ENCODE measurements around the gene SETD1B.
"Not testable (repeated sequence)": the region's sequence is repeated elsewhere in the genome, so short reads cannot be mapped to it uniquely, and the experiment has no call there.

The SETD1B gene

DNA sequence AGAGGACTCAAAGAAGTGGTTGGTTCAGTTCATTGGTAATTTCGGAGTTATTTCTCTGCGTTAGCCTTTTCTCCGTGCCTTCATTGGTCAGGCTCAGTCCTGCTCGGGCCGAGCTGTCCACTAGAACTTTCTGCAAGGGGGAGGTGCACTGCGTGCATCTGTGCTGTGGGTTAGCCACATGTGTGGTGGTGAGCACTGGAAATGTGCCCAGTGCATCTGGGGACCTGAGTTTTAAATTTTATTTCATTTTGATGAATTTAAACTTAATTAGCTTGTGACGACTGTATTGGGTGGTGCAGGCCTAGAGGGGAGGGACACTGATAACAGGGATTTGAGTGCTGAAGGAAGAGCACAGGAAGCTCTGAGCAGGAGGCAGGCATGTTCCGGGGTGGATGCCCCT, 24.5 kb downstream of the SETD1B start:
- DNase-seq: no peak

DNA sequence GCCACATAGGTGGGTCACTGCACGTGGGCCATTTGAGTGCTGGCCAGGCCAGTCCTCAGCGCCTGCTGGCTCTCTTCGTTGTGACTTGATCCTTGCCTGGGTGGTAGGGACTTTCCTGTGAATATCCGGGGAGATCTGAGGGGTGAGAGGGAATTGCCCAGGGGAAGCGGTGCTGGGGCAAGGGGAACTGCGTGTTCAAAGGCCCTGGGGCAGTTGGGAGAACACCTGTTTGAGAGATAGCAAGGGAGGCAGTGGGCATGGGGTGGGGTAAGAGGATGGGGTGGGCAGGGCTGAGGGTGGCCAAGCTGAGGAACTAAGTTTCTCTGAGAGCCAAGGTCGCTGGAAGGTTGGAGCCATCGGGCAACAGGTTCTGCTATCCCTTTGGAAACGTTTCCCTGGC, 25.0 kb downstream of the SETD1B start:
- no peak for DNase-seq

DNA sequence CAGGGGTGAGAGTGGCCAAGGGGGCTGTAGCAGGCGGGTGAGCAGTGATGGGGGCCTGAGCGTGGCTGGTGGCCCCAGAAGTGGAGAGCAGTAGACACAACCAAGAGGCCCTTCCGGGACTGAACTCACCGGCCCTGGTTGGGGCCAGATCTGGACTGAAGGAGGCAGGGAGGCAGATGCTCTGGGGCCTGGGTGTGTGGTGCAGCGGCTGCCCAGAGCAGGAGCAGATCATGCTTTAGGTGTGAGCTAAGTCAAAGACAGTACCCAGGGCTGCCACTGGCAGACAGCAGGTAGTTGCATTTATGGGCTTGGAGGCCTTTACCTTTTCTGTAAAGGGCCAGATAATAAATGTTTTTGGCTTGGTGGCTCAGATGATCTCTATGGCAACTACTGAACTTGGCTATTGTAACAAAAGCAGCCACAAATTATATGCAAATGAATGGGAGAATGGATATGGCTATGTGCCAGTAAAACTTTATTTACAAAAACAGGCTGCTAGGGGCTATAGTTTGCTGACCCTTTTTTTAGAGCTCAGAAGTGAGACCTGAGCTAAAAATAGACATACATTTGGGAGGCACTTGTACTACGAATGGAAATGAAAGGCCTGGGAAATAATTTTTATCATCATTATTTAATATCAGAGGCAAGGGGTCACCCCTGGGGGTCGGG, 25.6 kb downstream of the SETD1B start:
- no peak for DNase-seq

DNA sequence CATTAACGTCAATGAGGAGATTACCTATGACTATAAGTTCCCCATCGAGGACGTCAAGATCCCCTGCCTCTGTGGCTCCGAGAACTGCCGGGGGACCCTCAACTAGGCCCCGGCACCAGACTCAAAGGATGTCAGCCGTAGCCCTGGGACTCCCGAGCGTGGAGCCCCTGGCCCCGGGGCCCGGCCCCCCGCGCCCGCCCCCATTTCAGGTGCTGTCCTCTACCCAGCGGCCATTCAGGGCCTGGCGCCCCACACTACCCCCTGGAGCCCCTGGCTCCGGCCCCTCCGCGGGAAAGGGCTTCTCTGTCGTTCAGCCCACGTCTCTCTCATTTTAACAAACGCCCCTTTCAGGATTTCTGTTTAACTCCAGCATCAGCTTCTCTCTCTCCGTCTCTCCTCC, 26.3 kb downstream of the SETD1B start:
- no peak for DNase-seq

DNA sequence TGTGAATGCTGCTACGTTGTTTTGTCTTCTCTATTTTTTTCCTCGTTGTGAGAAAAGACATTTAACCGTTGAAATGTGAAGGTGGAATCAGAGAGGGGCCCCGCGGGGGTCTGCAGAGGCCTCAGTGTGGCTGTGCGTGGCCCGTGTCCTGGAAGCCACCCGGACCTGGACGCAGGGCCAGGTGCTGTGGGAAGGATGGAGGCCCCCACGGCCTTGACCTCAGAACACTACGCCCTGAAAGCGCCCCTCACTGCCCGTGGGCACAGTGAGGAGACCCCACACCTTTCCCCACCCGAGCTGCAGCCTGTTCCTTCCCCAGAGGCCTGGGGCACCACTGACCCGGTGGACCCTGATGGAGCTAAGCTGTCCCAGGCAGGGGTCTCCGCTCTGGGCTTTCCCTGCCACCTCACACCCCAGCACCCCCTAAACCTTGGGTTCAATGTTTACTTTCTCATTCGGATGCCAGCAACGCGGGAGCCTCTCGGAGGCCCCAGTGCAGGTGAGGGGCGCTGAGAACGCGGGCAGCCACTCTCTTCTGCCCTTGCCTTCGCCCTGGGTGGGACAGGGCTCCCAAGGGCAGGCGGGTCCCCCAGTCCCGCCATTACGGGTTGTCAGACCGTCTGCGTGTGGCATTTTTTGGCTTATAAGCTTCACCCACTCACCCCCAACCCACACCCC, 26.9 kb downstream of the SETD1B start:
- DNase-seq: no peak

DNA sequence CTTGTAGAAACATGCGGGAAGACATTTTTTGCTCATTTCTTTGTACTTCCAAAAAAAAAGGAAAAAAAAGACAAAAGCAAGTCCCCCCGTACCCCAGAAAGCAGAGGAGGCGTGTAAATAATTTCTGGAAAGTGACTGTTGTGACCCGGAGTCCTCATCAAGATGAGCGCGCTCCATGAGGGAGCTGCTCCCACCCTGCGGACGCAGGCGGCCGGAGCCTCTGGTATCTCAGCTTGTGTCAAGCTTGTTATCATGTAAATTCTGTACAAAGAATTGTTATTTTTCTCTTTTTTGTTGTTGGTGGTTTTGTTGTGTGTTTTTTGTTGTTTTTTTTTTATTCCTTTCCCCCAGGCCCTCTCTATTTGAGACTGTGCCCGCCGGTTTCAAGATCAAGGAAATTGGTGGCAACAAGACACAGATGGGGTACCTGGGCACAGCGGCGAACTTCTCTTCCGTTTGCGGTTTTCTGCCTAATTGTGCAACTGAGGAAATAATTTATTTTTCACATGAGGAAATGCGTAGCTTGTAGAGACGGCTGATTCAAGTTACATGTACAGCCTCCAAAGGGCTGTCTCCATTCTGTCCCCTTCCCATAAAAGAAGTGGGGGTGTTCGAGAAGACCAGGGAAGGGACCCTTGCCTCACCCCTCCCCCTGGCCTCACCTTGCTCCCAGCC, 27.9 kb downstream of the SETD1B start:
- DNase-seq: no peak

DNA sequence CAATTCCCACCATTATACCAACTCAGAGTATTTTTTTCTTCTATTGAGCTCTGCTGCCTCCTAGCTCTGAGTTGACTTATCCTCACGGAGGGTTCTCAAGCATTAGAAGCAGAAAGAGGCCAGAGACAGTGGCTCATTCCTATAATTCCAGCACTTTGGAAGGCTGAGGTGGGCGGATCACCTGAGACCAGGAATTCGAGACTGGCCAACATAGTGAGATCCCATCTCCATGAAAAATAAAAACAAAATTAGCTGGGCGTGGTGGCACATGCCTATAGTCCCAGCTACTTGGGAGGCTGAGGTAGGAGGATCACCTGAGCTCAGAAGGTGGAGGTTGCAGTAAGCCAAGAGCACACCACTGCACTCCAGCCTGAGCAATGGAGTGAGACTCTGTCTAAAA, 33.9 kb downstream of the SETD1B start:
- DNase-seq: no peak

DNA sequence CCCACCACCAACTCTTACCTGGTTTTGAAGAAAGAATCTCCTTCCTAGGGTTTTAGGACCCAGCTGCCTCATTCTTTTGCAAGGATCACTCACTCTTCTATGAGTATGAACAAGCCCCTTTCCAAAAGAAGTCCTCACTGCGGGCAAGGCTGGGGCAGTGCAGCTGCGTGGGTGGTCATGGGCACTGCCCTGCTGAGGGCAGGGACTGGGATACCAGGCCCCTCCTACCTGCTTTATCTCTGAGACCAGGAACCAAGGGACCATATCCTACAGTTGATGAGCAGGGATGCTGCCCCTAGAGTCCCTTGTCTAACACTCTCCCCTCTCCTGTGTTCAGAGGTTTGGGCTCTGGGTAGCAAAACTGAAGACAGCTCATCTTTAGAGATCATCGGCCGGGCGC, 34.3 kb downstream of the SETD1B start:
- no peak for DNase-seq

DNA sequence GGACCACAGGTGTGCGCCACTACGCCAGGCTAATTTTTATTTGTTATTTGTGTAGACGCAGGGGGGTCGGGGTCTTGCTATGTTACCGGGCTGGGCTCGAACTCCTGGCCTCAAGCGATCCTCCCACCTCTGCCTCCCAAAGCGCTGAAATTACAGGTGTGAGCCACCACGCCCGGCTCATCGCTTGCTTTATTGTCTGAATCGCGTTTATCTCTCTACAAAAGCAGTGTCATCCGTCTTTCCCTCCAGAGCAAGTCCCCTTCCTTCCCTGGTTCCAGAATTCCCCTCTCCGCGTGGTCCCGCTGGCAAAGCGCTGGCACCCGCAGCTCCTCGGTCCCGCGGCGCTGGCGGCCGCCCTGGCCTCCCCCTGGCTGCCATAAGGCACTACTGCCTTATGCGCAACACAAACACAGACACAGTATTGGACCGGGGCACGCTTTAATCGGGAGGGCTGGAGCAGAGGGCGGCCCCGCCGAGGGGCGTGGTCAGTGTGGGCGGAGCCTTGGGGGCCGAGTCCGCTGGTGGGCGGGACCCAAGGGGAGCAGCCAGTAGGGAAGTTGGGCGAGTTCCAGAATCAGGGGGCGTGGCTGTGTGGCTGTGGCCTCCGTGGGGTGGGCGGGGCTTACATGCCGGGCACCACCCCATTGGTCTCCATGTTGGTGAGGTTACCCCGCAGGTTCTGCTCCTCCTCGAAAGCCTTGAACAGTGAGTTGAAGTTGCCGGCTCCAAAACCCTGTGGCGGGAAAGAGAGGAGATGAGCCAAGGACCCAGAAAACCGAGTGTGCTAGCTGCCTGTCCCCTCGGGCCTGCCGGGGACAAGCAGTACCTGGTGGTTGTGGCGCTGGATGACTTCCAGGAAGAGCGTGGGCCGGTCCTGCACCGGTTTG, 35.5 kb downstream of the SETD1B start:
- DNase-seq: peak; percentile 99

DNA sequence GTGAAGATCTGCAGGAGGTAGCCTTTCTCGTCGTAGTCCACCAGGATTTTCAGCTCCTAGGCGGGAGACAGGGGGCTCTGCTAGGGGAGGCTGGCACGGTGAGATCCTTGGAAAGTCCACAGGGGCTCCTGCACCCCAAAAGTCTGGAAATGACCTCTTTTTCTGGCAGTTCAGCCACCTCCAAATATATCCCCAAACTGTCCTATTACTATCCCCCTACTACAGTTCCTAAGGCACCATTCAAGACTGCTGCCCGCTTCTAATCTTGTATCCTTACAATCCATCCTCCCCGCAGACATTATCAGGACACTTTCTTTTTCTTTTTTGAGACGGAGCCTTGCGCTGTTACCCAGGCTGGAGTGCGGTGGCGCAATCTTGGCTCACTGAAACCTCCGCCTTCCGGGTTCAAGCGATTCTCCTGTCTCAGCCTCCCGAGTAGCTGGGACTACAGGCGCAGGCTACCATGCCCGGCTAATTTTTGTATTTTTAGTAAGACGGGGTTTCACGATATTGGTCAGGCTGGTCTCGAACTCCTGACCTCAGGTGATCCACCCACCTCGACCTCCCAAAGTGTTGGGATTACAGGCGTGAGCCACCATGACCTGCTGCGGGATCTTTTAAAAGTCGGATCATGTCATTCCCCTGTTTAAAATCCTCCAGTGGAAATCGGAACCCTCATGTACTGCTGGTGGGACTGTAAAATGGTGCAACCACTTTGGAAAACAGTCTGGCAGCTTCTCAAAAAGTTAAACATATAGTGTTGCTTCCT, 36.4 kb downstream of the SETD1B start:
- DNase-seq: no peak

DNA sequence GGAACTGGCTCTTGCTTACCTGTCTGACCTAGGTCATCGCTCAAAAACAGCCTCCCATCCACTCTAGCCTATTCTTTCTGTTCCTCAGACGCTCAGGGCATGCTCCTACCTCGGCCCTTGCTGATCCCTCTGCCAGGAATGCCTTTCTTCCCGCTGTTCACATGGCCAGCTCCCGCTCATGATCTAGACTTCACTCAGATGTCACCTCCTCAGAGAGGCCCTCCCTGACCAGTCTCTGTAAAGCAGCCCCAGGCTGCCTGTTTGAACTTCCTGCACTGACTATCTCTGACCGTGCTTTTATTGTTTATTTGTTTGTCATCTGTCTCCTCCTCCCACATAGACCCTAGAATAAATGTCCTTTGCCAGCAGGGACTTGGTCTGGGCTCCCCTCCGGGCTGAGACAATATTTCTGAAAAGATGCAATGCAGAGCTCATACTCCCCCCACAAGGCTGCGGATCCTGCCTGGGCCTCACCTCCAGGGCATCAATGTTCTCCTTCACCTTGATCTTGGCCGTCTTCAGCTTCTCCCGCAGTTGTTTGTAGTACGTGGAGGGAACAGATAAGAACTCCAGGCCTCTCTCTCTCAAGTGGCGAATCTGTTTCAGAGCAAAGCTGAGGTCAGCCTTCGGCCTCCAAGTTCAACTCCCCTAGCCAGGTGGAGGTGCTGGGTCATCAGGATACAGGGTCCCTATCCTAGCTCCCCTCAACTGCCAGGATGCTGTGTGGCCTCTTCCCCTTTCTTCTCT, 39.6 kb downstream of the SETD1B start:
- no peak for DNase-seq

DNA sequence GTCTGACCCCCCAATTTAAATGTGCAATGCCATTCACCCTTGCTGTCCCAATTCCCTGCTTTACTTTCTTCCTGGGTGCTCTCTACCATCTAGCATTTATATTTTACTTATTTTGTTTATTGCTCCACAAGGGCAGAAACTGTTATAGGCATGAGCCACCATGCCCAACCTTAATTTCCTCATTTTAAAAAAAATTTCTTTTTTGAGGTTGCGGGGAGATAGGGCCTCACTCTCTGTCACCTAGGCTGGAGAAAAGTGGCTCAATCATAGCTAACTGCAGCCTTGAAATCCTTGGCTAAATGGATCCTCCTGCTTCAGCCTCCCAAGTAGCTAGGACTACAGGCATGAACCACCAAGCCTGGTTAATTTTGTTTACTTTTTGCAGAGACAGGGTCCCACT, 41.9 kb downstream of the SETD1B start:
- DNase-seq: no peak

DNA sequence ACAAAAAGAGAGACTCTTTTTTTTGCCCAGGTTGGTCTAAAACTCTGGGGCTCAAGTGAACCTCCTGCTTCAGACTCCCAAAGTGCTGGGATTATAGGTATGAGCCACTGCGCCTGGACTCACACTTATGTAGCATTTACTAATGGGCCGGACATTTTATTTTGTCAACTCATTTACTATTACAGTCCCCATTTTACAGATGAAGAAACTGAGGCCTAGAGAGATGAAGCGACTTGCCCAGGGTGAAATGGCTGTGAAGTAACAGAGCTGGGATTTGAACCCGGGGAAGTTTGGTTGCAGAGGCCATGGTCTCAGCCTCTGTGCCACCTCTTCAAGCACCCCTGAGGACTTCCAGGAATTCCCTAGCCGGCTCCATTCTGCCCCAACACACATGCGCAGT, 45.4 kb downstream of the SETD1B start:
- no peak for DNase-seq

DNA sequence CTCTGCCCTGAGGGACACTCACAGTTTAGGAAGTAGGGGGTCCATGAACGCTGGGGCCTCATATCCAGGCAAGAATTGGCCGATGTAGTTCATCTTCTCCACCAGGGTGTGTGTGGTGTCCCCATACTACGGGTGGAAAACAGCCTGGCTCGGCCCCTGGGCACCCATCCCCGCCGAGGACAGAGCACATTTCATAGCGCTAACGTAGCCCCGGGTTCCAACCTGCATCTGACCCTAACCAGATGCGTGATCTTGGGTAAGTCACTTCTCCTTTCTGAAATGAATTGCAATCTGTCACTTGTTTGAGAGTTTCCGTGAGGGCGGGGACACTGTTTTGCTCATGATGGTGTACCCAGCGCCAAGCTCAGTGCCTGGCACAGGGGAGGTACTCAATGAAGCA, 45.9 kb downstream of the SETD1B start:
- no peak for DNase-seq

DNA sequence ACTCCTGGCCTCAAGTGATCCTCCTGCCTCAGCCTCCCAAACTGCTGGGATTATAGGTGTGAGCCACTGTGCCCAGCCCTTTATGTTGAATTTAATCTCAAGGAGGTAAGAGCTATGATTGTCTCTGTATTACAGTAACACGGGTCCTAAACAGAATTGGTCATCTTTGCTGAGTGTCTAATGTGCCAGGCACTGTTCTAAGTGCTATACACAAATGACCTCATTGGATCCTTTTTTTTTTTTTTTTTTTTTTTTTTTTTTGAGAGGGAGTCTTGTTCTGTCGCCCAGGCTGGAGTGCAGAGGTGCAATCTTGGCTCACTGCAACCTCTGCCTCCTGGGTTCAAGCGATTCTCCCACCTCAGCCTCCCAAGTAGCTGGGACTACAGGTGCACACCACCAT, 48.6 kb downstream of the SETD1B start:
- not testable (repeated sequence) for DNase-seq

DNA sequence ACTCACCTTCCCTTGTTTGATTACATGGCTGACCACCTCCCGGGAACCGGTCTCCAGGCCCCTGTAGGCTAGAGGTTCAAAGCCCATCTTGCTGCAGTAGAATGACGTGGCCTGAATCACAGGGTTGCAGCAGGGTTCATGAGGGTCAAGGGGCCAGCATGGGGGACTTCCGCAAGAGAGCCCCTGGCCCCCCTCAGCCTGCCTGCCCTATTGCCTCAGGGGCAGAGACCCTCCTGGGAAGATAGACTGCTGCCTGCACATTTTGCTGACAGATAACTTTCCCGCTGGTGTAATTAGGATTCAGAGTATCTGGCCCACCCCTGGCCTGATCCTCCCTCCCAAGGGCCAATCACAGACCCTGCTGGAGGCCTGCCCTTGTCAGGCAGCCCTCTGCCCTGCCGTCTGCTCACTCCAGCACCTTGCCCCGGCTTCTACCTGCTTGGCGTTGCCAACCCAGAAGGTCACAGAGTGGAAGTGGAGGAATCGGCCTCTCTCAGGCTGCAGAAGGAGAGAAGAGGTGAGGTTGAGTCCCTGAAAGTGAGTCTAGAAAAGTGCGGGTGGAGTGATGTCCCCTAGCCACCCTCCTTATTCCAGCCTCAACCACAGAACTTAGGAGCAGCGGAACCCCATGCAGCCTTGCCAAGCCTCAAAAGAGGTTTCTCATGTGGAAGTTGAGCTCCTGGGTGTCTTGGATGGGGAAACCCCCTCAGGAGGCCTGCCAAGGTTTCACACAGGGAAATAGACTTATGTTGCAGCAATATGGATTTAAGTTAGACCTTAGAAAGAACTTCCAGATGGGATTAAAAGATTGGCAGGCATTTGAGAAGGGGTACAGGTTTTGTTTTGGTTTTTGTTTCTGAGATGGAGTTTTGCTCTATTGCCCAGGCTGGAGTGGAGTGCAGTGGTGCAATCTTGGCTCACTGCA, 53.8 kb downstream of the SETD1B start:
- no peak for DNase-seq

DNA sequence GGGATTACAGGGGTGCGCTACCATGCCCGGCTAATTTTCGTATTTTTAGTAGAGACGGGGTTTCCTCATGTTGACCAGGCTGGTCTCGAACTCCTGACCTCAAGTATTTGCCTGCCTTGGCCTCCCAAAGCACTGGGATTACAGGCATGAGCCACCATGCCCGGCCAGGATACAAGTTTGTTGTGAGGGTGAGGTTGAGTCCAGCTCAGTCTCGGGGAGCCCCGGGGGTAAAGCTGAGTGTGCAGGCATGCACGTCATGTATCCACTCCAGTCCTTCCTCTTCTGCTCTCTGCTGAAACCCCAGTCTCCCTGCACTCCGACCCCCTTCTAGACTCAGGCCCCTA, 54.5 kb downstream of the SETD1B start:
- DNase-seq: no peak

DNA sequence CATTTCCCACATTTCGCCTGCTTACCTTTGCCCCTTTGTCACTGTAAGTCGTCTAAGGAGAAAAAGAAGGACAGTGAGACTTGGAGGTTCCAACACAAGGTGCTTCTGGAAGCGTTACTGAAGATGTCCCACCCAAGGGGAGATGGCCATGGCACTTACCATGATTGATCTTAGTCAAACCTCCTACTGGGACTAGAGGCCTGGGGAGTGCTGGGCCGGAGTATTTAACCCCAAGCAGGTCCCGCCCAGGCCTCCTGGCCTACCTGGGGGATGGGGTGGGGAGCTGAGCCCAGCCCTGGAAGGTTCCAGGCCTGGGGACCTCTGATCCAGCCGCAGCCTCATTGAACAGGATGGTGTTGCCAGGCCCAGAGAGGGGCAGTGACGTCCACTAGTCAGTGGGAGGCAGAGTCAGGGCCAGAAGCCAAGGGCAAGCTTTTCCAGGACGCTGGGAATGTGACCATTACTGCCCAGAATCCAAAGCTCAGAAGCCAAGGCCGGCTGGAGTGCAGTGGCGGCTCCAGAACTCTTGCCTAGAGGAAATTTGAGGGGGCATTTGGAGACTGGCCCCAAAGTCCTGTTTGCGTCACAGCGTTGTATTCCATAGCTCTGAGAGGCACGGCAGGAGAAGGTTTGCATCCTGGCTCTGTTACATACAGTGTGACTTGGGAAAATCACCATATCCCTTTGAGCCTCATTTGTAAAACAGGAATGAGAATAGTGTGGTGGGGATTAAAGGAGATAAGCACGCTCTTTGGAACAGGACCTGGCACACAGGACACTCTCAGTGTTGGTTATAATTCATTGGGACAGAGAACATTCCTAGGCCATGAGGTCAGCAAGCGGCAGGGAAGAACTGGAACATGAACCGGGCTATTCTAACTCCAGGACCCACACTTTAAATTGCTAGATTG, 55.1 kb downstream of the SETD1B start, which contains the start of gene HPD:
Gene HPD (minus strand): TSS at position 198 of the 911 bp plus-strand sequence. CDS start 36 bp downstream, at position 162.
- no peak for DNase-seq

DNA sequence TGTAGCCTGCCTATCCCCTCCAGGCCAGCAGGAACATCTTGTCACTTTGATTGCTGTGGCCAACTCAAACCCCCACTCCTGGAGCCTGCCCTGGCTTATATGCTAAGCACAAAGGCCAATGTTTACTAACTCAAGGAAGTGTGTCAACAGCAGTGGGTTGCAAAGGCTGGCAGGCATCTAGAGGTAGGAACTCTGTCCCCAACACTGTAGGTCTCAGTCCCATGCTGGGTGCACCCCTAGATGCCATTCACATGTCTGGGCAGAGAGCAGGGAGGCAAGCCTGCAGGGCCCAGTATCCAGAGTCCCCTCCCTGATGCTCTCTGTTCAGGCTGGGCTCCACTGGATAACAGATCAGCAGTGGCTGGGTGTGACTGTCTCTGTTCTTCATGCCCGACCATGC, 56.4 kb downstream of the SETD1B start:
- no peak for DNase-seq

DNA sequence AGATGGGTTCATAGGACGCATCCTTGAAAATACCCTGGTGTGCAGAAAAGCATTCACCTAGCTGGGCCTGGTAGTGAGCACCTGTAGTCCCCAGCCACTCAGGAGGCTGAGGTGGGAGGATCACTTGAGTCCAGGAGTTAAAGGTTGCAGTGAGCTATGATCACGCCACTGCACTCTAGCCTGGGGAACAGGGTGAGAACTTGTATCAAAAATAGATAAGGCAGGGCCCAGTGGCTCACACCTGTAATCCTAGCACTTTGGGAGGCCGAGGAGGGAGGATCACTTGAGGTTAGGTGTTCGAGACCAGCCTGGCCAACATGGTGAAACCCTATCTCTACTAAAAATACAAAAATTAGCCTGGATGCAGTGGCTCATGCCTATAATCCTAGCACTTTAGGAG, 56.9 kb downstream of the SETD1B start:
- not testable (repeated sequence) for DNase-seq

Data from activated effector memory CD4-positive, alpha-beta T cell treated with Interleukin-2 at 50 U/mL for 16 hours (primary cell).